Mesenchymal stem cell (in vitro differentiated cells and primary cell): Measurements from ENCODE around the gene OSBPL3.

Source experiments
- DNase-seq: peaks from one replicate; pipeline ENCODE4 v3.0.0-alpha.2; 2013
- H2AFZ ChIP-seq: one replicate; pipeline ENCODE4 v1.6.1; 2013; ENCODE audit warnings: low read depth, mild to moderate bottlenecking, control low read depth, inconsistent platforms, low read length, moderate library complexity
- H2AK5ac ChIP-seq: 2 replicates; pipeline ENCODE4 v1.6.1; 2013; ENCODE audit warnings: low read length, moderate library complexity, mild to moderate bottlenecking, inconsistent platforms; ENCODE audit not compliant: severe bottlenecking
- H2BK120ac ChIP-seq: one replicate; pipeline ENCODE4 v1.6.1; 2013; ENCODE audit warnings: low read depth, mild to moderate bottlenecking, inconsistent platforms, low read length, moderate library complexity
- H2BK12ac ChIP-seq, 2 experiments: one replicate each; pipeline ENCODE4 v1.6.1; 2013; ENCODE audit warnings: inconsistent platforms in 2 of 2, low read length in 2 of 2, mild to moderate bottlenecking in 2 of 2, moderate library complexity in 2 of 2, control low read depth in 1 of 2
- H2BK15ac ChIP-seq: one replicate; pipeline ENCODE4 v1.6.1; 2013; ENCODE audit warnings: mild to moderate bottlenecking, low read depth, inconsistent platforms; ENCODE audit not compliant: poor library complexity, severe bottlenecking
- H2BK5ac ChIP-seq: 2 replicates; pipeline ENCODE4 v1.6.1; 2013; ENCODE audit warnings: low read depth, mild to moderate bottlenecking, low read length, control low read depth, inconsistent platforms; ENCODE audit not compliant: poor library complexity, severe bottlenecking
- H3K14ac ChIP-seq, 2 experiments: one replicate each; pipeline ENCODE4 v1.6.1; 2013; ENCODE audit warnings: inconsistent platforms in 2 of 2, low read length in 2 of 2, control low read depth in 1 of 2, mild to moderate bottlenecking in 1 of 2, moderate library complexity in 1 of 2
- H3K18ac ChIP-seq, 2 experiments: one replicate each; pipeline ENCODE4 v1.6.1; 2013; ENCODE audit warnings: inconsistent platforms in 2 of 2, low read length in 2 of 2, control low read depth in 1 of 2, low read depth in 1 of 2, mild to moderate bottlenecking in 1 of 2
- H3K23ac ChIP-seq, 2 experiments: one replicate each; pipeline ENCODE4 v1.6.1; 2013; ENCODE audit warnings: inconsistent platforms in 2 of 2, low read length in 2 of 2, mild to moderate bottlenecking in 2 of 2, moderate library complexity in 2 of 2, control low read depth in 1 of 2
- H3K27ac ChIP-seq: 2 replicates; pipeline ENCODE4 v1.5.1; 2013; ENCODE audit warnings: mild to moderate bottlenecking, moderate library complexity, low read length, control low read depth, inconsistent platforms; ENCODE audit not compliant: poor library complexity, severe bottlenecking
- H3K27me3 ChIP-seq, 2 experiments: 2 replicates each; pipeline versions ENCODE4 v1.6.1 to v1.7.0; 2013; ENCODE audit warnings: low read length in 2 of 2, mild to moderate bottlenecking in 2 of 2, moderate library complexity in 2 of 2, control low read depth in 1 of 2, inconsistent platforms in 1 of 2; ENCODE audit not compliant: control insufficient read depth in 1 of 2, insufficient read depth in 1 of 2
- H3K36me3 ChIP-seq, 2 experiments: 2 replicates each; pipeline versions ENCODE4 v1.6.1 to v1.7.0; 2013; ENCODE audit warnings: low read length in 2 of 2, control low read depth in 1 of 2, inconsistent platforms in 1 of 2, low read depth in 1 of 2, mild to moderate bottlenecking in 1 of 2; ENCODE audit not compliant: insufficient read depth in 2 of 2, control insufficient read depth in 1 of 2
- H3K4ac ChIP-seq, 2 experiments: one replicate each; pipeline ENCODE4 v1.6.1; 2013; ENCODE audit warnings: inconsistent platforms in 2 of 2, low read length in 2 of 2, mild to moderate bottlenecking in 2 of 2, moderate library complexity in 2 of 2, control low read depth in 1 of 2, low read depth in 1 of 2
- H3K4me1 ChIP-seq: 2 replicates; pipeline ENCODE4 v1.6.1; 2013; ENCODE audit warnings: low read depth, low read length, control low read depth; ENCODE audit not compliant: control insufficient read depth, insufficient read depth
- H3K4me2 ChIP-seq: 2 replicates; pipeline ENCODE4 v1.6.1; 2013; ENCODE audit warnings: low read length, mild to moderate bottlenecking, inconsistent platforms; ENCODE audit not compliant: poor library complexity, severe bottlenecking
- H3K4me3 ChIP-seq, 2 experiments: 2 replicates each; pipeline versions ENCODE4 v1.5.1 to v1.7.0; 2013; ENCODE audit warnings: low read length in 2 of 2, mild to moderate bottlenecking in 2 of 2, control low read depth in 1 of 2, low read depth in 1 of 2; ENCODE audit not compliant: insufficient read depth in 1 of 2
- H3K79me1 ChIP-seq: replicated peaks from 2 replicates; pipeline ENCODE4 v1.6.1; 2013; ENCODE audit warnings: mild to moderate bottlenecking, control low read depth, low read length, inconsistent platforms; ENCODE audit not compliant: poor library complexity, severe bottlenecking
- H3K9ac ChIP-seq: 2 replicates; pipeline ENCODE4 v1.7.0; 2013; ENCODE audit warnings: mild to moderate bottlenecking, low read length, moderate library complexity
- H3K9me3 ChIP-seq: 2 replicates; pipeline ENCODE4 v1.7.0; 2013; ENCODE audit warnings: mild to moderate bottlenecking, low read length; ENCODE audit not compliant: control insufficient read depth
- H4K8ac ChIP-seq: one replicate; pipeline ENCODE4 v1.6.1; 2013; ENCODE audit warnings: inconsistent platforms, mild to moderate bottlenecking, low read length, moderate library complexity
- H4K91ac ChIP-seq: one replicate; pipeline ENCODE4 v1.6.1; 2013; ENCODE audit warnings: mild to moderate bottlenecking, low read length, inconsistent platforms
- WGBS: methylation state at CpG from one replicate; pipeline ENCODE4 v1.1.7; 2013; ENCODE audit warnings: mixed read lengths; 5-methylcytosine and 5-hydroxymethylcytosine counted together

Gene OSBPL3

GRCh38 chr7:24824896-24825295 lies 155.1 kb downstream of the OSBPL3 start:
- no peak overlapping the region for H3K4me3 ChIP-seq
- H2AFZ ChIP-seq: no peak overlapping the region
- no peak overlapping the region for H2BK15ac ChIP-seq
- no peak overlapping the region for H3K4me2 ChIP-seq
- H2BK120ac ChIP-seq: no peak overlapping the region
- H3K4ac ChIP-seq: no peak overlapping the region
- no peak for DNase-seq
- no peak overlapping the region for H3K14ac ChIP-seq
- no peak overlapping the region for H2AK5ac ChIP-seq
- no peaks in the 10 kb centered on the region for H3K27me3 ChIP-seq
- no peak overlapping the region for H3K27ac ChIP-seq
- H3K9me3 ChIP-seq: no peaks in the 10 kb centered on the region
- no peak overlapping the region for H4K8ac ChIP-seq
- H2BK5ac ChIP-seq: no peak overlapping the region
- H3K23ac ChIP-seq: peak overlapping the region in 1 of 2 experiments; percentile 70
- H3K9ac ChIP-seq: no peak overlapping the region
- H3K36me3 ChIP-seq: peaks cover 6 to 59% of the 10 kb centered on the region in 2 experiments
- peaks cover 15% of the 10 kb centered on the region for H3K4me1 ChIP-seq
- no peak overlapping the region for H2BK12ac ChIP-seq
- H4K91ac ChIP-seq: no peak overlapping the region
- H3K79me1 ChIP-seq: peaks cover 6% of the 10 kb centered on the region
- peak overlapping the region in 1 of 2 experiments; percentile 55 for H3K18ac ChIP-seq
- WGBS: 97% methylated on average over 3 of the region's 3 CpGs

GRCh38 chr7:24824400-24824799 lies 155.6 kb downstream of the OSBPL3 start:
- peaks cover 15% of the 10 kb centered on the region for H3K4me1 ChIP-seq
- H4K8ac ChIP-seq: no peak overlapping the region
- H2BK120ac ChIP-seq: no peak overlapping the region
- H2AK5ac ChIP-seq: no peak overlapping the region
- H3K9ac ChIP-seq: no peak overlapping the region
- no peak overlapping the region for H3K4me3 ChIP-seq
- H2AFZ ChIP-seq: no peak overlapping the region
- H3K18ac ChIP-seq: peak overlapping the region in 1 of 2 experiments; percentile 55
- 97% methylated on average over 3 of the region's 3 CpGs for WGBS
- no peak overlapping the region for H2BK15ac ChIP-seq
- DNase-seq: no peak
- no peak overlapping the region for H3K27ac ChIP-seq
- H3K36me3 ChIP-seq: peaks cover 6 to 59% of the 10 kb centered on the region in 2 experiments
- H3K4me2 ChIP-seq: no peak overlapping the region
- H3K27me3 ChIP-seq: no peaks in the 10 kb centered on the region
- H2BK5ac ChIP-seq: no peak overlapping the region
- H2BK12ac ChIP-seq: no peak overlapping the region
- no peaks in the 10 kb centered on the region for H3K9me3 ChIP-seq
- no peak overlapping the region for H3K14ac ChIP-seq
- peaks cover 6% of the 10 kb centered on the region for H3K79me1 ChIP-seq
- no peak overlapping the region for H4K91ac ChIP-seq
- H3K4ac ChIP-seq: peak overlapping the region in 1 of 2 experiments; percentile 10
- peak overlapping the region in 1 of 2 experiments; percentile 70 for H3K23ac ChIP-seq

- Histone ChIP-seq H3K36me3 (peaks cover 0 to 58% of the 10 kb centered on the region in 2 experiments), H3K9ac (peak overlapping the region; percentile 66), H2BK120ac (no peak overlapping the region), H3K23ac (no peak overlapping the region), H4K8ac (no peak overlapping the region), H2BK12ac (peak overlapping the region; percentile 25 to 60), H2AK5ac (peak overlapping the region; percentile 83), H2AFZ (no peak overlapping the region), H3K9me3 (no peaks in the 10 kb centered on the region), H3K4ac (peak overlapping the region in 1 of 2 experiments; percentile 57), H3K4me3 (no peak overlapping the region), H3K4me1 (peaks cover 11% of the 10 kb centered on the region), H3K79me1 (peaks cover 7% of the 10 kb centered on the region), H2BK5ac (peak overlapping the region; percentile 1), H3K14ac (no peak overlapping the region), H3K27me3 (no peaks in the 10 kb centered on the region), H3K4me2 (no peak overlapping the region), H4K91ac (no peak overlapping the region), H3K27ac (peak overlapping the region; percentile 83), H3K18ac (peak overlapping the region; percentile 46 to 55), H2BK15ac (no peak overlapping the region)
- DNase-seq: no peak
- WGBS: 61% methylated on average over 3 of the region's 3 CpGs
Observed at GRCh38 chr7:24821754-24822054, 158.3 kb downstream of the OSBPL3 start.

GRCh38 chr7:24821045-24821753 lies 158.8 kb downstream of the OSBPL3 start:
- peak overlapping the region; percentile 28 to 57 for H2BK12ac ChIP-seq
- no peak overlapping the region for H3K4me3 ChIP-seq

More at GRCh38 chr7:24821045-24821753, 158.8 kb downstream of the OSBPL3 start:
- Histone ChIP-seq H4K91ac (no peak overlapping the region), H3K14ac (no peak overlapping the region), H2AFZ (no peak overlapping the region), H4K8ac (no peak overlapping the region), H3K23ac (no peak overlapping the region), H2BK5ac (peak overlapping the region; percentile 1), H2AK5ac (peak overlapping the region; percentile 36), H2BK15ac (no peak overlapping the region), H3K4me2 (no peak overlapping the region), H3K27ac (peak overlapping the region; percentile 83), H3K27me3 (no peaks in the 10 kb centered on the region), H3K4ac (no peak overlapping the region), H3K9me3 (no peaks in the 10 kb centered on the region), H3K9ac (peak overlapping the region; percentile 66), H3K36me3 (peaks cover 2 to 59% of the 10 kb centered on the region in 2 experiments), H3K79me1 (peaks cover 7% of the 10 kb centered on the region), H2BK120ac (no peak overlapping the region), H3K18ac (peak overlapping the region in 1 of 2 experiments; percentile 46), H3K4me1 (peaks cover 8% of the 10 kb centered on the region)
- 11% methylated on average over 9 of the region's 9 CpGs for WGBS
- peak; percentile 93 for DNase-seq
